ENCODE data around the gene CDK10.

Gene CDK10

GRCh38 chr16:89707695-89708094, 21.2 kb downstream of the CDK10 start:
- FAIRE-seq (no peak), DNase-seq (ENCODE audit: insufficient read length, low spot score) (no peak)
- TF ChIP-seq POLR2A (IDR thresholded peaks at IDR 0.05; ENCODE audit: low read depth, low read length): no peak

- no peak for DNase-seq (ENCODE audit: insufficient read length, low spot score)
- TF ChIP-seq POLR2A (IDR thresholded peaks at IDR 0.05; ENCODE audit: low read depth, low read length): no peak
- no peak for FAIRE-seq
Measured at GRCh38 chr16:89708481-89708931, 22.0 kb downstream of the CDK10 start.

- no peak for FAIRE-seq
Measured at GRCh38 chr16:89709166-89709565, 22.7 kb downstream of the CDK10 start.

GRCh38 chr16:89709716-89710432, 23.4 kb downstream of the CDK10 start:
- no peak for TF ChIP-seq POLR2A (IDR thresholded peaks at IDR 0.05; ENCODE audit: low read depth, low read length)
- DNase-seq (ENCODE audit: insufficient read length, low spot score) (no peak), FAIRE-seq (no peak)

More at GRCh38 chr16:89709166-89709565, 22.7 kb downstream of the CDK10 start:
- DNase-seq (ENCODE audit: insufficient read length, low spot score): no peak
- TF ChIP-seq POLR2A (IDR thresholded peaks at IDR 0.05; ENCODE audit: low read depth, low read length): no peak

- DNase-seq (ENCODE audit: insufficient read length, low spot score) (no peak), FAIRE-seq (no peak)
- TF ChIP-seq POLR2A (IDR thresholded peaks at IDR 0.05; ENCODE audit: low read depth, low read length): no peak
Measured at GRCh38 chr16:89710709-89711564, 24.4 kb downstream of the CDK10 start.

- DNase-seq (ENCODE audit: insufficient read length, low spot score): no peak
- no peak for FAIRE-seq
- no peak for TF ChIP-seq POLR2A (IDR thresholded peaks at IDR 0.05; ENCODE audit: low read depth, low read length)
Measured at GRCh38 chr16:89711601-89712273, 25.2 kb downstream of the CDK10 start.

- no peak for DNase-seq (ENCODE audit: insufficient read length, low spot score)
- TF ChIP-seq POLR2A (IDR thresholded peaks at IDR 0.05; ENCODE audit: low read depth, low read length): no peak
- no peak for FAIRE-seq
Measured at GRCh38 chr16:89712274-89712781, 25.8 kb downstream of the CDK10 start.

GRCh38 chr16:89716493-89716892, 30.0 kb downstream of the CDK10 start:
- TF ChIP-seq POLR2A (IDR thresholded peaks at IDR 0.05; ENCODE audit: low read depth, low read length): no peak
- no peak for FAIRE-seq

GRCh38 chr16:89716916-89717687, 30.6 kb downstream of the CDK10 start:
- DNase-seq (ENCODE audit: insufficient read length, low spot score) (no peak), FAIRE-seq (no peak)
- TF ChIP-seq POLR2A (IDR thresholded peaks at IDR 0.05; ENCODE audit: low read depth, low read length): no peak

More at GRCh38 chr16:89716493-89716892, 30.0 kb downstream of the CDK10 start:
- no peak for DNase-seq (ENCODE audit: insufficient read length, low spot score)

GRCh38 chr16:89717688-89718505, 31.4 kb downstream of the CDK10 start:
- no peak for FAIRE-seq
- no peak for DNase-seq (ENCODE audit: insufficient read length, low spot score)
- no peak for TF ChIP-seq POLR2A (IDR thresholded peaks at IDR 0.05; ENCODE audit: low read depth, low read length)

- FAIRE-seq (no peak), DNase-seq (ENCODE audit: insufficient read length, low spot score) (no peak)
- no peak for TF ChIP-seq POLR2A (IDR thresholded peaks at IDR 0.05; ENCODE audit: low read depth, low read length)
Measured at GRCh38 chr16:89720551-89720812, 34.0 kb downstream of the CDK10 start.

GRCh38 chr16:89720813-89721545, 34.5 kb downstream of the CDK10 start, which contains the start of the genes VPS9D1 and ZNF276:
TSS of gene VPS9D1 (minus strand) at chr16:89720898. CDS start at chr16:89720861, 37 bp downstream.
TSS of gene ZNF276 (plus strand) at chr16:89721537. CDS start at chr16:89721641, 104 bp downstream.
- FAIRE-seq (no peak), DNase-seq (ENCODE audit: insufficient read length, low spot score) (peak; percentile 70)
- TF ChIP-seq POLR2A (IDR thresholded peaks at IDR 0.05; ENCODE audit: low read depth, low read length): peak; percentile 51
